HEK293 (cell line): Measurements from ENCODE around the gene ARHGAP22.

Source experiments
- CTCF ChIP-seq: fragments of 450-650 bp; formaldehyde crosslinking; IDR thresholded peaks from 2 replicates; pipeline ENCODE4 v1.5.1; 2016; ENCODE audit warnings: missing biosample characterization, missing genetic modification characterization
- KLF10 ChIP-seq: fragments of 450-650 bp; IDR thresholded peaks from 2 replicates; pipeline ENCODE4 v1.5.1; 2018; ENCODE audit warnings: missing biosample characterization, mild to moderate bottlenecking, missing genetic modification characterization
- PBX3 ChIP-seq: sonication (generic); formaldehyde crosslinking; IDR thresholded peaks from 2 replicates; pipeline ENCODE4 v1.8.1; 2022; ENCODE audit warnings: mild to moderate bottlenecking, moderate library complexity, missing genetic modification reagents
- TCF7L2 ChIP-seq: IDR thresholded peaks from 2 replicates; pipeline ENCODE4 v1.6.1; 2011; ENCODE audit warnings: low read depth, mild to moderate bottlenecking, inconsistent platforms, low read length, moderate library complexity, borderline replicate concordance
- ZBTB49 ChIP-seq: fragments of 450-650 bp; formaldehyde crosslinking; IDR thresholded peaks from 2 replicates; pipeline ENCODE4 v1.5.1; 2016; ENCODE audit warnings: missing biosample characterization, missing genetic modification characterization, low read depth
- ZBTB8A ChIP-seq: fragments of 450-650 bp; formaldehyde crosslinking; IDR thresholded peaks from 2 replicates; pipeline ENCODE4 v1.5.1; 2016; ENCODE audit warnings: missing biosample characterization, missing genetic modification characterization
- ZNF223 ChIP-seq: fragments of 450-650 bp; formaldehyde crosslinking; IDR thresholded peaks from 2 replicates; pipeline ENCODE4 v1.5.1; 2016; ENCODE audit warnings: missing biosample characterization, missing genetic modification characterization
- ZNF24 ChIP-seq: fragments of 450-650 bp; formaldehyde crosslinking; IDR thresholded peaks from 2 replicates; pipeline ENCODE4 v1.5.1; 2016; ENCODE audit warnings: missing biosample characterization, missing genetic modification characterization
- ZNF324 ChIP-seq: fragments of 450-650 bp; formaldehyde crosslinking; IDR thresholded peaks from 2 replicates; pipeline ENCODE4 v1.5.1; 2016; ENCODE audit warnings: missing biosample characterization, missing genetic modification characterization
- ZNF473 ChIP-seq: fragments of 450-650 bp; formaldehyde crosslinking; IDR thresholded peaks from 2 replicates; pipeline ENCODE4 v1.5.1; 2017; ENCODE audit warnings: missing biosample characterization, missing genetic modification characterization
- ZNF624 ChIP-seq: fragments of 450-650 bp; formaldehyde crosslinking; IDR thresholded peaks from 2 replicates; pipeline ENCODE4 v1.5.1; 2017; ENCODE audit warnings: missing biosample characterization, missing genetic modification characterization
- TF ChIP-seq, protein P1 (sequence below): fragments of 450-650 bp; formaldehyde crosslinking; IDR thresholded peaks from 2 replicates; pipeline ENCODE4 v1.5.1; 2016; ENCODE audit warnings: missing biosample characterization, missing genetic modification characterization

DNA sequence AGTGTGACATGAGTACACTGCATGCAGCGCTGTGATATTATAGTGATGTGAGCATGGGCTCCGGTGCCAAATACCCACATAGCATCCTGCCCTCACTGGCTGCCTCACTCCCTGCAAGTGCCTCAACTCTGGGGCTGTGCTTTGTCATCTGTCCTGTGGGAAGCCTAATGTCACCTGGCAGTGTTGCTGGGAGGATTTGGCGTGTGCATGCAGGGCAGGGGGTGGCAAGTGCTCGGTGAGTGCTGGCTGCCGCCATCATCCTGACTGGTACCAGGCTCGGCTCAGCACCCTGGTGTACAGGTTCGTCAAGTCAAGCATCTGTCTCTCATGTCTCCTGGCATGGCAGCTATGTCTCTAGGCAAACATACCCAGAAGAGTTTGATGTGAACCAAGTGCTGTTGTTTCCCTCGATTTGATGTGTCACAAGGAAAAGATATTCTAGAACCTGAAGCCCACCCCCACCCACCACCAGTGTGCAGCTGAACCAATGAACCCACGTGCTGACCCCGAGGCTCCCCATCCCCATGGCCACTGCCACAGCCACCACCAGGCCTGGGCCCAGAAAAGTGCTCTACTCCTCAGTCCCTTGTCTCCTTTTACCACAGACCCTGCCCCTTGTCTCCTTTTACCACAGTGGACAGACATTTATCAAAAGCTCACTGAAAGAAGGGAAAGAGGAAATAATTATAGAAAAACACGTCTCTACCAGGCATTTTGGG is 162.6 kb downstream of the ARHGAP22 start:
- TF ChIP-seq ZNF223 (tag by site-specific recombination): no peak
- no peak for TF ChIP-seq CTCF (tag by site-specific recombination)
- TF ChIP-seq, protein P1, sequence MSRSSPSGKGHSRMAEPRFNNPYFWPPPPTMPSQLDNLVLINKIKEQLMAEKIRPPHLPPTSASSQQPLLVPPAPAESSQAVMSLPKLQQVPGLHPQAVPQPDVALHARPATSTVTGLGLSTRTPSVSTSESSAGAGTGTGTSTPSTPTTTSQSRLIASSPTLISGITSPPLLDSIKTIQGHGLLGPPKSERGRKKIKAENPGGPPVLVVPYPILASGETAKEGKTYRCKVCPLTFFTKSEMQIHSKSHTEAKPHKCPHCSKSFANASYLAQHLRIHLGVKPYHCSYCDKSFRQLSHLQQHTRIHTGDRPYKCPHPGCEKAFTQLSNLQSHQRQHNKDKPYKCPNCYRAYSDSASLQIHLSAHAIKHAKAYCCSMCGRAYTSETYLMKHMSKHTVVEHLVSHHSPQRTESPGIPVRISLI: no peak
- no peak for TF ChIP-seq ZBTB49
- no peak for TF ChIP-seq ZBTB8A (tag by site-specific recombination)
- no peak for TF ChIP-seq ZNF624 (tag by site-specific recombination)
- no peak for TF ChIP-seq ZNF24 (tag by site-specific recombination)
- TF ChIP-seq KLF10 (tag by site-specific recombination): no peak
- TF ChIP-seq ZNF324 (tag by site-specific recombination): no peak
- no peak for TF ChIP-seq ZNF473 (tag by site-specific recombination)
- TF ChIP-seq TCF7L2: no peak
- no peak for TF ChIP-seq PBX3 (CRISPR knock-in tag)
